DMS153 treated with DMSO at 0.1 percent for 48 hours (cell line): ENCODE measurements around the gene MAPKAP1.

Experiments
- DNase-seq: peaks from one replicate; lab custom pipeline; 2025; ENCODE audit not compliant: unreplicated experiment; lab: John Stamatoyannopoulos, UW

The MAPKAP1 gene

GRCh38 chr9:125646217-125646616 is 60.8 kb downstream of the MAPKAP1 start:
- DNase-seq, result no peak

GRCh38 chr9:125644819-125645507 is 62.0 kb downstream of the MAPKAP1 start:
- no peak for DNase-seq

GRCh38 chr9:125642311-125642710 is 64.7 kb downstream of the MAPKAP1 start:
- no peak for DNase-seq

- no peak for DNase-seq
These were observed 68.0 kb downstream of the MAPKAP1 start for GRCh38 chr9:125639057-125639456.

- DNase-seq, result no peak
These were observed 68.6 kb downstream of the MAPKAP1 start for GRCh38 chr9:125638239-125639045.

- no peak for DNase-seq
These were observed 69.8 kb downstream of the MAPKAP1 start for GRCh38 chr9:125637241-125637640.

- no peak for DNase-seq
These were observed 71.1 kb downstream of the MAPKAP1 start for GRCh38 chr9:125635888-125636287.

GRCh38 chr9:125634040-125634717 is 72.8 kb downstream of the MAPKAP1 start:
- no peak for DNase-seq

GRCh38 chr9:125633116-125633745 is 73.8 kb downstream of the MAPKAP1 start:
- no peak for DNase-seq

GRCh38 chr9:125632321-125633115 is 74.5 kb downstream of the MAPKAP1 start:
- DNase-seq, result peak; percentile 10

GRCh38 chr9:125631391-125632085 is 75.5 kb downstream of the MAPKAP1 start:
- DNase-seq, result no peak

GRCh38 chr9:125630436-125630835 is 76.6 kb downstream of the MAPKAP1 start:
- DNase-seq, result no peak

- DNase-seq, result no peak
These were observed 77.6 kb downstream of the MAPKAP1 start for GRCh38 chr9:125629446-125629845.

GRCh38 chr9:125626187-125626586 is 80.8 kb downstream of the MAPKAP1 start:
- no peak for DNase-seq

GRCh38 chr9:125621170-125621569 is 85.8 kb downstream of the MAPKAP1 start:
- no peak for DNase-seq

- DNase-seq, result no peak
These were observed 86.8 kb downstream of the MAPKAP1 start for GRCh38 chr9:125620216-125620615.

GRCh38 chr9:125617087-125617486 is 89.9 kb downstream of the MAPKAP1 start:
- DNase-seq, result no peak

GRCh38 chr9:125613141-125613540 is 93.9 kb downstream of the MAPKAP1 start:
- DNase-seq, result no peak

- DNase-seq, result no peak
These were observed 94.4 kb downstream of the MAPKAP1 start for GRCh38 chr9:125612616-125613015.
